GM23248 (cell line): ENCODE measurements around the gene HJV. TPM values are rescaled to one million over a fixed set of nuclear protein-coding genes. Genes with fewer than 3 reads are reported as not detected.
"Not testable (repeated sequence)": the region's sequence is repeated elsewhere in the genome, so short reads cannot be mapped to it uniquely, and the experiment has no call there.

ENCODE experiments used
- DNase-seq: peaks from one replicate; pipeline ENCODE4 v3.0.0-alpha.2; 2015
- H2AFZ ChIP-seq: fragments of 200-600 bp; sonication (generic); 2 replicates; pipeline ENCODE4 v1.6.1; 2016; ENCODE audit warnings: antibody characterized with exemption
- H3F3A ChIP-seq: fragments of 200-600 bp; sonication (generic); 2 replicates; pipeline ENCODE4 v1.6.1; 2016; ENCODE audit warnings: mild to moderate bottlenecking, antibody characterized with exemption, mixed run types; ENCODE audit not compliant: insufficient read depth
- H3K27ac ChIP-seq: fragments of 200-600 bp; sonication (generic); 2 replicates; pipeline ENCODE4 v1.5.1; 2016; ENCODE audit warnings: mild to moderate bottlenecking
- H3K27me3 ChIP-seq: fragments of 200-600 bp; sonication (generic); replicated peaks from 2 replicates; pipeline ENCODE4 v1.6.1; 2016; ENCODE audit warnings: mild to moderate bottlenecking; ENCODE audit not compliant: insufficient read depth
- H3K36me3 ChIP-seq: fragments of 200-600 bp; sonication (generic); 2 replicates; pipeline ENCODE4 v1.6.1; 2016; ENCODE audit warnings: low read depth, mild to moderate bottlenecking
- H3K4me1 ChIP-seq: fragments of 200-600 bp; sonication (generic); 2 replicates; pipeline ENCODE4 v1.6.1; 2016; ENCODE audit warnings: mild to moderate bottlenecking; ENCODE audit not compliant: insufficient read depth
- H3K4me2 ChIP-seq: fragments of 200-600 bp; sonication (generic); one replicate; pipeline ENCODE4 v1.6.1; 2016; ENCODE audit warnings: mild to moderate bottlenecking; ENCODE audit not compliant: unreplicated experiment
- H3K4me3 ChIP-seq: fragments of 200-600 bp; sonication (generic); 2 replicates; pipeline ENCODE4 v1.5.1; 2016; ENCODE audit warnings: mild to moderate bottlenecking
- H3K79me2 ChIP-seq: fragments of 200-600 bp; sonication (generic); 2 replicates; pipeline ENCODE4 v1.6.1; 2016; ENCODE audit warnings: mild to moderate bottlenecking; ENCODE audit not compliant: insufficient read depth
- H3K9ac ChIP-seq: fragments of 200-600 bp; sonication (generic); 2 replicates; pipeline ENCODE4 v1.6.1; 2016; ENCODE audit warnings: mild to moderate bottlenecking
- H3K9me2 ChIP-seq: fragments of 200-600 bp; sonication (generic); 2 replicates; pipeline ENCODE4 v1.6.1; 2016; ENCODE audit warnings: mixed run types, mild to moderate bottlenecking, moderate library complexity; ENCODE audit not compliant: insufficient read depth
- H3K9me3 ChIP-seq: fragments of 200-600 bp; sonication (generic); one replicate; pipeline ENCODE4 v1.6.1; 2017; ENCODE audit warnings: low read depth
- H4K20me1 ChIP-seq: fragments of 200-600 bp; sonication (generic); 2 replicates; pipeline ENCODE4 v1.6.0; 2016; ENCODE audit not compliant: insufficient read depth
- EZH2 ChIP-seq: fragments of 200-600 bp; sonication (generic); IDR thresholded peaks from 2 replicates; pipeline ENCODE4 v1.6.1; 2018; ENCODE audit warnings: antibody characterized with exemption, mild to moderate bottlenecking; ENCODE audit not compliant: insufficient read depth, poor library complexity, severe bottlenecking
- EZH2phosphoT487 ChIP-seq: fragments of 200-600 bp; sonication (generic); IDR thresholded peaks from 2 replicates; pipeline ENCODE4 v1.6.1; 2018; ENCODE audit warnings: antibody characterized with exemption, moderate library complexity, mild to moderate bottlenecking, low read depth; ENCODE audit not compliant: insufficient read depth
- WGBS, 2 experiments: methylation state at CpG; one replicate each; pipeline ENCODE4 v1.1.6; 2015 to 2017; ENCODE audit warnings: low lambda C conversion rate in 2 of 2, low coverage in 1 of 2; ENCODE audit errors: missing lambda C conversion rate in 2 of 2; 5-methylcytosine and 5-hydroxymethylcytosine counted together
- in situ Hi-C: fragments of 300-500 bp; cut with MboI; formaldehyde crosslinking; loops from 2 replicates; pipeline ENCODE4 v1.15.0; 2020
- polyA plus RNA-seq: library from polyadenylated mRNA; unstranded; fragments of >200 nt; fragmentation: Nextera tagmentation; extraction: Ambion mirVana; gene quantifications from 2 replicates; pipeline ENCODE4 v1.2.1, GENCODE V29; 2016
- total RNA-seq: library from RNA; depleted of rRNA; stranded (reverse); fragments of >200 nt; shearing (Covaris generic); gene quantifications from 2 replicates; pipeline ENCODE4 v1.2.3, GENCODE V29; 2014

HJV gene
- total and polyA plus RNA-seq, 2 experiments from 2014 or later: not detected

DNA sequence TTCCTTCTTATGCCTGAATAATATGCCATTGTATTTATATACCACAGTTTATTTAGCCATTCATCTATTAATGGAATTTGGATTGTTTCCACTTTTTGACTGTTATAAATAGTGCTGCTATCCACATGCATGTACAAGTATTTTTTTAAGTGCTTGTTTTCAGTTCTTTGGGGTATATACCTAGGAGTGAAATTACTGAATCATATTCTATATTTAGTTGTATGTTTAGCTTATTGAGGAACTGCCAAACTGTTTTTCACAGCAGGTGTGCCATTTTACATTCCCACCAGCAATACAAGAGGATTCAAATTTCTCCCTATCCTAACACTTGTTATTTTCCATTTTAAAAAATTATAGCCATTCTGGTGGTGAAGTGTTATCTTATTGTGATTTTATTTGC is 7.6 kb upstream of the HJV start:
- Histone ChIP-seq H3K9ac (no peak overlapping the region), H3K27me3 (no peaks in the 10 kb centered on the region), H3K4me3 (no peak overlapping the region), H2AFZ (no peak overlapping the region), H3K4me1 (no peaks in the 10 kb centered on the region; the same call in 1 of the 2 replicates), H3K36me3 (no peaks in the 10 kb centered on the region), H3K9me2 (no peaks in the 10 kb centered on the region), H3K9me3 (no peaks in the 10 kb centered on the region), H3F3A (peaks cover 7% of the 10 kb centered on the region; the same call in 1 of the 2 replicates), H3K79me2 (no peaks in the 10 kb centered on the region), H3K27ac (no peak overlapping the region), H3K4me2 (no peak overlapping the region), H4K20me1 (no peaks in the 10 kb centered on the region)
- no peak for TF ChIP-seq EZH2
- TF ChIP-seq EZH2phosphoT487: no peak
- no peak for DNase-seq
- in situ Hi-C loops: no loop called here

DNA sequence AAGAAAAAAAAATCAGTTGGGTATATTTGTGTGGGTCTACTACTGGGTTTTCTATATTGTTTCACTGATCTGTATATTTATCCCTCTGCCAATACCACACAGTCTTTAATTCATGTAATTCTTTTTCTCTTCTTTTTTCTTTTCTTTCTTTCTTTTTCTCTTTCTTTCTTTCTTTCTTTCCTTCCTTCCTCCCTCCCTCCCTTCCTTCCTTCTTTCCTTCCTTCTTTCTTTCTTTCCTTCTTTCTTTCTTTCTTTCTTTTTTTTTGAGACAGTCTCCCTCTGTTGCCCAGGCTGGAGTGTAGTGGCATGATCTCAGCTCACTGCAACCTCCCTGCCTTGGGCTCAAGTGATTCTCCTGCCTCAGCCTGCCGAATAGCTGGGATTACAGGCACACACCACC is 5.1 kb upstream of the HJV start:
- H3K9me2 ChIP-seq, H3K27ac ChIP-seq, H3K4me1 ChIP-seq, DNase-seq, H3K9me3 ChIP-seq, in situ Hi-C loops, H3K4me3 ChIP-seq, H3F3A ChIP-seq, H3K79me2 ChIP-seq, H4K20me1 ChIP-seq, H2AFZ ChIP-seq, H3K4me2 ChIP-seq, H3K36me3 ChIP-seq, H3K9ac ChIP-seq, H3K27me3 ChIP-seq: not testable (repeated sequence)
- WGBS, 2 experiments: 85 to 87% methylated on average over 1 of the region's 1 CpG

DNA sequence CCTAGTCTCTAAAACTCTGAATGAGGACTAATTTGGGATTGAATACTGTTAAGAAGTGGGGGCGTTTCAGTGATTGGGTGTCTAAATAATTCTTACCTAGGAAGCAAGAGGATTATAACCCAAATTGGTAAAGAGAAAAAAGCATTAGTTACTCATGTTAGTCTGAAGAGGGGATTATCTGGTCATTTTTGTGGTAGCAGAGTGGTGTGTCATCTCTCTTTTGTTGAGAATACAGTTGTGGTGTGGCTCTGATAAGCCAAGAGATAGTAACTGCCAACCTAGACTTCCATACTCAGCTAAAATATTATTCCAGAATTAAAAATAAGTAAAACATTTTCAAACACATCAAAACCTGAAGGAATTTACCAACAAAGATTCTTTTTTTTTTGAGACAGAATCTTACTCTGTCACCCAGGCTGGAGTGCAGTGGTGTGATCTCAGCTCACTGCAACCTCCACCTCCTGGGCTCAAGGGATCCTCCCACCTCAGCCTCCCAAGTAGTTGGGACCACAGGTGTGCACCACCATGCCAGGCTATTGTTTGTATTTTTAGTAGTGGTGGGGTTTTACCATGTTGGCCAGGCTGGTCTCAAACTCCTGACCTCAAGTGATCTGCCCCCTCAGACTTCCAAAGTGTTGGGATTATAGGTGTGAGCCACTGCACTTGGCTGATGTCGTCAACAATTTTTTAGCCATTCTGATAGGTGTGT is 4.4 kb upstream of the HJV start:
- H3K9me2 ChIP-seq, H3K27ac ChIP-seq, in situ Hi-C loops, DNase-seq, H3K79me2 ChIP-seq, H4K20me1 ChIP-seq, H3K4me2 ChIP-seq, H3K4me1 ChIP-seq, H3K36me3 ChIP-seq, H3K4me3 ChIP-seq, H3F3A ChIP-seq, H3K9me3 ChIP-seq, H3K9ac ChIP-seq, H3K27me3 ChIP-seq: not testable (repeated sequence)
- WGBS, 2 experiments: 71 to 75% methylated on average over 2 of the region's 2 CpGs
- peak overlapping the region; percentile 7; the same call in 1 of the 2 replicates for H2AFZ ChIP-seq

DNA sequence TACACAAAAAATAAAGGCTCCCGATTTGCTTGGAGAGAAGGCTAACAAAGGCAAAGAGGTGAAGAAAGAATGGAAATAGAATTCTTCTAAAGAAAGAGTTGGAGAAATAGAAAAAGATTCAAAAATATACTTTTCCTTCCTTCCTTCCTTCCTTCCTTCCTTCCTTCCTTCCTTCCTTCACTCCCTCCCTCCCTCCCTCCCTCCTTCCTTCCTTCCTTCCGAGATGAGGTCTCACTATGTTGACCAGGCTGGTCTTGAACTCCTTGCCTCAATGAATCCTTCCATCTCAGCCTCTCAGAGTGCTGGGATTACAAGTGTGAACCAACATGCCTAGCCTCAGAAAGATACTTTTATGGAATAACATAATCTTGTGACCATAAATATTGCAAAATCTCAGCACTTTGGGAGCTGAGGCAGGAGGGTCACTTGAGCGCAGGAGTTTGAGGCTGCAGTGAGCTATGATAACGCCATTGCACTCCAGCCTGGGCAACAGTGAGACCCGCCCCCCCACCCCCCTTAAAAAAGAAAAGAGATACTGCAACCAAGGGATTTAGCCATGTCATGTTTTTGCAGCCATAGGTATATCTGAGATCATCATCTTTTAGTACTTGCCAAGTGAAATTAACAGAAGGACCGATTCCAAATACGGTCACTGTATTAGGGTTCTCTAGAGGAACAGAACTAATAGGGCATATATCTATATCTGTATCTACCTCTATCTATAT is 1.0 kb upstream of the HJV start:
- Histone ChIP-seq H4K20me1 (no peaks in the 10 kb centered on the region), H3K27me3 (no peaks in the 10 kb centered on the region), H3K36me3 (no peaks in the 10 kb centered on the region), H3K4me1 (no peaks in the 10 kb centered on the region), H2AFZ (no peak overlapping the region), H3K9ac (no peak overlapping the region), H3K9me2 (no peaks in the 10 kb centered on the region), H3K4me2 (no peak overlapping the region), H3K9me3 (no peaks in the 10 kb centered on the region), H3K79me2 (no peaks in the 10 kb centered on the region), H3K27ac (no peak overlapping the region), H3F3A (peaks cover 7% of the 10 kb centered on the region; the same call in 1 of the 2 replicates), H3K4me3 (no peak overlapping the region)
- no peak for TF ChIP-seq EZH2phosphoT487
- TF ChIP-seq EZH2: no peak
- 85 to 87% methylated on average over 7 of the region's 7 CpGs for WGBS, 2 experiments
- DNase-seq: no peak
- in situ Hi-C loops: no loop called here
